Endothelial cell of umbilical vein (primary cell): Measurements from ENCODE around the gene CHD9. TPM values are rescaled to one million over a fixed set of nuclear protein-coding genes. Genes with fewer than 3 reads are reported as not detected.
A peak's percentile ranks its signal among the peaks of the same experiment; 100 is the strongest.

ENCODE experiments used
- BruUV-seq: library from RNA; stranded (reverse); fragments of 400-500 nt; replicated peaks from 2 replicates; lab custom pipeline; 2021; lab: Mats Ljungman, UMichigan
- CTCF ChIA-PET: fragments of 300-600, 350-600 bp; sonication (Branson Sonifier 250); formaldehyde crosslinking; loops from one replicate; lab custom pipeline; 2021; ENCODE audit warnings: antibody characterized with exemption, inconsistent platforms; lab: Charles Lee
- POLR2A ChIA-PET: fragments of 300-600, 350-600 bp; sonication (Branson Sonifier 250); formaldehyde crosslinking; loops from one replicate; lab custom pipeline; 2021; ENCODE audit warnings: antibody characterized with exemption, inconsistent platforms; lab: Charles Lee
- DNase-seq: peaks from one replicate; pipeline ENCODE4 v3.0.0-alpha.2; 2011; ENCODE audit warnings: low read depth, low spot score
- FAIRE-seq: peaks from 2 replicates; lab custom pipeline; 2011; peaks lifted over from hg19 to GRCh38; lab: Jason Lieb, UNC
- H2AFZ ChIP-seq: 2 replicates; pipeline ENCODE4 v1.6.0; 2012; ENCODE audit warnings: low read depth, low read length, control low read depth, inconsistent platforms
- H3K27ac ChIP-seq: 2 replicates; pipeline ENCODE4 v1.5.1; 2011; ENCODE audit warnings: low read depth, mild to moderate bottlenecking, control low read depth, low read length, moderate library complexity; ENCODE audit not compliant: insufficient read depth
- H3K27me3 ChIP-seq, 2 experiments: 2 replicates each; pipeline versions ENCODE4 v1.6.0 to v1.6.1; 2011; ENCODE audit warnings: low read length in 2 of 2, mixed read lengths in 1 of 2; ENCODE audit not compliant: control insufficient read depth in 2 of 2, insufficient read depth in 2 of 2
- H3K36me3 ChIP-seq, 2 experiments: 2 replicates in 1 of 2; 3 replicates in 1 of 2; pipeline ENCODE4 v1.5.1; 2011; ENCODE audit warnings: low read length in 2 of 2, mild to moderate bottlenecking in 1 of 2, moderate library complexity in 1 of 2; ENCODE audit not compliant: control insufficient read depth in 2 of 2, insufficient read depth in 2 of 2; ENCODE audit errors: extremely low read depth in 1 of 2
- H3K4me1 ChIP-seq: 3 replicates; pipeline ENCODE4 v1.5.1; 2011; ENCODE audit warnings: mild to moderate bottlenecking, low read length; ENCODE audit not compliant: control insufficient read depth, insufficient read depth; ENCODE audit errors: extremely low read depth
- H3K4me2 ChIP-seq: 2 replicates; pipeline ENCODE4 v1.6.1; 2011; ENCODE audit warnings: low read length, control low read depth, mixed read lengths; ENCODE audit not compliant: insufficient read depth
- H3K4me3 ChIP-seq, 3 experiments: fragments of 200-600 bp in 1 of 3; sonication (generic), shearing (Covaris generic) in 1 of 3; replicated peaks in 1 of 3; 2 replicates each; pipeline ENCODE4 v1.5.1; 2011 to 2016; ENCODE audit warnings: control low read depth in 3 of 3, low read length in 3 of 3, mild to moderate bottlenecking in 2 of 3, inconsistent platforms in 1 of 3, low read depth in 1 of 3, moderate library complexity in 1 of 3; ENCODE audit not compliant: insufficient read depth in 1 of 3
- H3K79me2 ChIP-seq: 2 replicates; pipeline ENCODE4 v1.6.0; 2012; ENCODE audit warnings: low read length, inconsistent platforms; ENCODE audit not compliant: control insufficient read depth, insufficient read depth
- H3K9ac ChIP-seq: replicated peaks from 2 replicates; pipeline ENCODE3; 2011; ENCODE audit warnings: low read length, control low read depth; ENCODE audit not compliant: insufficient read depth; ENCODE audit errors: extremely low read depth
- H3K9me1 ChIP-seq: replicated peaks from 3 replicates; pipeline ENCODE4 v1.6.0; 2011; ENCODE audit warnings: mild to moderate bottlenecking, low read length; ENCODE audit not compliant: control insufficient read depth, insufficient read depth; ENCODE audit errors: extremely low read depth
- H3K9me3 ChIP-seq: replicated peaks from 2 replicates; pipeline ENCODE4 v1.5.1; 2012; ENCODE audit warnings: low read length, inconsistent platforms; ENCODE audit not compliant: control insufficient read depth, insufficient read depth
- H4K20me1 ChIP-seq: replicated peaks from 2 replicates; pipeline ENCODE3; 2011; ENCODE audit warnings: mild to moderate bottlenecking, low read length; ENCODE audit not compliant: control insufficient read depth, insufficient read depth; ENCODE audit errors: extremely low read depth
- CTCF ChIP-seq, 2 donors: IDR thresholded peaks; 1 replicate in 1 of 2; 2 replicates in 1 of 2; pipeline ENCODE4 v1.5.1; 2011; ENCODE audit warnings: low read length in 2 of 2, mild to moderate bottlenecking in 2 of 2, moderate library complexity in 2 of 2, control low read depth in 1 of 2, inconsistent platforms in 1 of 2, low read depth in 1 of 2; ENCODE audit not compliant: insufficient read depth in 1 of 2; ENCODE audit errors: extremely low read depth in 1 of 2
- EZH2 ChIP-seq: IDR thresholded peaks from 2 replicates; pipeline ENCODE4 v1.6.1; 2012; ENCODE audit warnings: borderline replicate concordance, low read depth, mild to moderate bottlenecking, moderate library complexity, low read length, inconsistent platforms; ENCODE audit not compliant: severe bottlenecking
- FOS ChIP-seq: IDR thresholded peaks from 2 replicates; pipeline ENCODE4 v1.6.1; 2011; ENCODE audit warnings: mild to moderate bottlenecking, low read length, moderate library complexity, borderline replicate concordance; ENCODE audit not compliant: insufficient read depth
- GATA2 ChIP-seq: IDR thresholded peaks from 2 replicates; pipeline ENCODE4 v1.7.0; 2011; ENCODE audit warnings: low read depth, mild to moderate bottlenecking, moderate library complexity, mixed read lengths, low read length; ENCODE audit not compliant: insufficient read length, insufficient read depth
- JUN ChIP-seq: IDR thresholded peaks from 2 replicates; pipeline ENCODE4 v1.6.1; 2011; ENCODE audit warnings: borderline replicate concordance, low read depth; ENCODE audit not compliant: insufficient read length, insufficient read depth
- MYC ChIP-seq: IDR thresholded peaks from one replicate; pipeline ENCODE4 v1.6.1; 2011; ENCODE audit warnings: mild to moderate bottlenecking, low read depth, low read length
- POLR2A ChIP-seq: IDR thresholded peaks from 2 replicates; pipeline ENCODE4 v1.6.1; 2012; ENCODE audit warnings: low read depth, mild to moderate bottlenecking, control low read depth, low read length
- POLR2AphosphoS5 ChIP-seq: IDR thresholded peaks from 2 replicates; pipeline ENCODE4 v1.6.1; 2012; ENCODE audit warnings: low read depth, mild to moderate bottlenecking, control low read depth, low read length, moderate library complexity; ENCODE audit not compliant: insufficient read depth
- dilution Hi-C: fragments of 300-500 bp; cut with MboI; formaldehyde crosslinking; loops from one replicate; pipeline ENCODE4 v1.15.0; 2019; ENCODE audit warnings: low sequenced_read_pairs; ENCODE audit not compliant: extremely low pct_ligation_motif_present
- intact Hi-C: fragments of 100-400 bp; cut with micrococcal nuclease; formaldehyde crosslinking; loops from one replicate; pipeline ENCODE4 v1.10.0; 2022
- polyA plus RNA-seq, 4 experiments: library from polyadenylated mRNA; depleted of rRNA in 3 of 4; stranded (reverse) in 3 of 4; unstranded in 1 of 4; fragments of >200 nt; gene quantifications; 2 replicates each; pipeline versions ENCODE4 v1.2.1 to v1.2.3, GENCODE V29; 2011 to 2012; ENCODE audit warnings: missing spikeins in 1 of 4
- total RNA-seq: library from RNA; stranded (reverse); gene quantifications from 2 replicates; pipeline ENCODE4 v1.2.3, GENCODE V29; 2021
- TF ChIP-seq, protein P1 (sequence below): IDR thresholded peaks from 2 replicates; pipeline ENCODE4 v1.6.1; 2011; ENCODE audit not compliant: insufficient read depth, insufficient read length

Gene CHD9
- total and polyA plus RNA-seq, 2 donors (not counting 3 experiments of a cell fraction or from before 2014, with no cell fraction given): 9.9 to 59.2 TPM

DNA sequence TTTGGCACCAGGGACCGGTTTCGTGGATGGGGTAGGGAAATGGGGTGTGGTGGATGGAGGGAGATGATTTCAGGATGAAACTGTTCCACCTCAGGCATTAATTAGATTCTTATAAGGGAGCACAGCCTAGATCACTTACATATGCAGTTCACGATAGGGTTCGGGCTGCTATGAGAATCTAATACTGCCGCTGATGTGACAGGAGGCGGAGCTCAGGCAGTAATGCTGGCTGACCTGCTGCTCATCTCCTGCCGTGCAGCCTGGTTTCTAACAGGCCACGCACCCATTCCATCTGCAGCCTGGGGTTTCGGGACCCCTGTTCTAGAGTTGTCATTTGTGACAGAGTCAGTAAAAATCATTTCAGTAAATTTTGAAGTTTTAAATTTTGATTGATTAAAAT is 99.7 kb downstream of the CHD9 start:
- CTCF ChIA-PET: interaction anchor here (0.6 to 2.3 kb wide), 6 partner anchors 10 to 129 kb away, joined by 3 to 11 read pairs (median 4); partner anchors contain the start of gene CHD9
- H3K79me2 ChIP-seq: peaks cover 26% of the 10 kb centered on the region

GRCh38 chr16:53156516-53156915 is 101.7 kb downstream of the CHD9 start:
- DNase-seq: no peak
- Histone ChIP-seq H3K4me3 (no peak overlapping the region), H3K4me1 (no peaks in the 10 kb centered on the region), H3K9ac (no peak overlapping the region), H3K27me3 (no peaks in the 10 kb centered on the region), H3K36me3 (peaks cover 3 to 13% of the 10 kb centered on the region in 2 experiments), H2AFZ (no peak overlapping the region), H4K20me1 (no peaks in the 10 kb centered on the region), H3K27ac (no peak overlapping the region), H3K9me3 (no peaks in the 10 kb centered on the region), H3K79me2 (peaks cover 15% of the 10 kb centered on the region), H3K9me1 (no peaks in the 10 kb centered on the region), H3K4me2 (no peak overlapping the region)
- no peak for FAIRE-seq
- TF ChIP-seq FOS: no peak
- TF ChIP-seq CTCF (IDR thresholded peaks at IDR 0.05; ENCODE audit: extremely low read depth in 1 of 2, insufficient read depth in 1 of 2, low read depth in 1 of 2, low read length in 2 of 2): no peak
- TF ChIP-seq POLR2A: no peak
- TF ChIP-seq GATA2: no peak
- TF ChIP-seq POLR2AphosphoS5: no peak
- TF ChIP-seq EZH2: no peak
- TF ChIP-seq MYC: no peak
- TF ChIP-seq, protein P1, sequence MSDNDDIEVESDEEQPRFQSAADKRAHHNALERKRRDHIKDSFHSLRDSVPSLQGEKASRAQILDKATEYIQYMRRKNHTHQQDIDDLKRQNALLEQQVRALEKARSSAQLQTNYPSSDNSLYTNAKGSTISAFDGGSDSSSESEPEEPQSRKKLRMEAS: no peak
- no peak for TF ChIP-seq JUN
- ChIA-PET POLR2A (no interaction called here), CTCF (interaction anchor here (1.3 kb wide), 1 partner anchor 64 kb away, joined by 5 read pairs; no protein-coding TSS in a partner anchor)
- dilution Hi-C loops (no loop called here), intact Hi-C loops (no loop called here)
- BruUV-seq: TSS peak; percentile 19

More for the DNA sequence above, 99.7 kb downstream of the CHD9 start:
- no peaks in the 10 kb centered on the region for H3K27me3 ChIP-seq
- peaks cover 3 to 13% of the 10 kb centered on the region in 2 experiments for H3K36me3 ChIP-seq
- no peaks in the 10 kb centered on the region for H3K9me3 ChIP-seq
- no peak overlapping the region for H3K4me3 ChIP-seq
- POLR2A ChIA-PET: no interaction called here
- no peaks in the 10 kb centered on the region for H3K9me1 ChIP-seq
- no peak overlapping the region for H2AFZ ChIP-seq
- H3K4me2 ChIP-seq: no peak overlapping the region
- H3K27ac ChIP-seq: no peak overlapping the region
- DNase-seq (no peak), FAIRE-seq (no peak)
- no peak overlapping the region for H3K9ac ChIP-seq
- no peaks in the 10 kb centered on the region for H3K4me1 ChIP-seq
- no TSS peak for BruUV-seq
- dilution Hi-C loops: no loop called here
- TF ChIP-seq, protein P1: no peak
- TF ChIP-seq POLR2A: no peak
- TF ChIP-seq MYC: no peak
- no peak for TF ChIP-seq JUN
- no peak for TF ChIP-seq GATA2
- no peaks in the 10 kb centered on the region for H4K20me1 ChIP-seq
- intact Hi-C loops: no loop called here
